ENCODE measurements around the gene DTNA.

The DTNA gene

DNA sequence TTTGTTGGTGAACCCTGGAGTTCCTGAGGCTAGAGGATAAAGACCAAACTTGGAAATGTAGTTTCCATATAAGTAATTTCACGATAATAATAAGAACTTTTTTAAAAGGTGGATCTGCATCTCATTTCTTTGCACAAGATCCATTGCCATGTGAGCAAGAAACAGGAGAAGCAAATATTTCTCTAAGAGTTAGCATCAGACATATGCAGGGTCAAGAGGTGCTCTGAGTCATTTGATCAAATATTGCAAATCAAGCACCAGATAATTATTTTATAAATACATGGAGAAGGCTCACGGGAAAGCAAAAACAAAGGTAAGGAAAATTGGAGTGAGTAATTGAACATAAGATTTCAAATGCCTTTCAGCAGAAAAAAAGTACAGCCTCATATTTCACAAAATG lies 118.0 kb downstream of the DTNA start:
- no peak for DNase-seq (ENCODE audit: low read depth)
- TF ChIP-seq, protein P1, sequence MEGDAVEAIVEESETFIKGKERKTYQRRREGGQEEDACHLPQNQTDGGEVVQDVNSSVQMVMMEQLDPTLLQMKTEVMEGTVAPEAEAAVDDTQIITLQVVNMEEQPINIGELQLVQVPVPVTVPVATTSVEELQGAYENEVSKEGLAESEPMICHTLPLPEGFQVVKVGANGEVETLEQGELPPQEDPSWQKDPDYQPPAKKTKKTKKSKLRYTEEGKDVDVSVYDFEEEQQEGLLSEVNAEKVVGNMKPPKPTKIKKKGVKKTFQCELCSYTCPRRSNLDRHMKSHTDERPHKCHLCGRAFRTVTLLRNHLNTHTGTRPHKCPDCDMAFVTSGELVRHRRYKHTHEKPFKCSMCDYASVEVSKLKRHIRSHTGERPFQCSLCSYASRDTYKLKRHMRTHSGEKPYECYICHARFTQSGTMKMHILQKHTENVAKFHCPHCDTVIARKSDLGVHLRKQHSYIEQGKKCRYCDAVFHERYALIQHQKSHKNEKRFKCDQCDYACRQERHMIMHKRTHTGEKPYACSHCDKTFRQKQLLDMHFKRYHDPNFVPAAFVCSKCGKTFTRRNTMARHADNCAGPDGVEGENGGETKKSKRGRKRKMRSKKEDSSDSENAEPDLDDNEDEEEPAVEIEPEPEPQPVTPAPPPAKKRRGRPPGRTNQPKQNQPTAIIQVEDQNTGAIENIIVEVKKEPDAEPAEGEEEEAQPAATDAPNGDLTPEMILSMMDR (IDR thresholded peaks at IDR 0.05; ENCODE audit: low read depth, low read length, missing control alignments) = no peak
- H3K4me3 ChIP-seq (ENCODE audit: low read depth, low read length) = no peak overlapping the region

DNA sequence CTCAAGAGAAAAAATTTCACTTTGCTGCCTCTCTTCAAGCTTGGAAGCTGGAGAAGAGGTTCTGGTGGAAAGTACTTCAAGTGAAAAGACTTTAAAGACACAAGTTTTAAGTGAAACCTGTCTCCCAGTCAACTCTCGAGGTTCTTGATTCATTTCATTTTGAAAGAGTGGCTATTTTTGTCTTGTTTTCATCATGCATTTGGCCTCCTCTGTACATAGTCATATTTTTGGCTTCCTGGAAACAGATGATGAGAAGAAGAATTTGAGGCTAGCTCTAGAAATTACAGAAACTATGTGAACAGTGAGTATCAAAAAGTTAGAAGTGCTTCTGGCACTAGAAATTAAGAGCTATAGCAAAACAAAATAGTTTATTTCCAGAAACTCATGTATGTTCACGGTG lies 124.8 kb downstream of the DTNA start:
- DNase-seq (ENCODE audit: low read depth) = no peak
- no peak overlapping the region for H3K4me3 ChIP-seq (ENCODE audit: low read depth, low read length)
- TF ChIP-seq, protein P1 (IDR thresholded peaks at IDR 0.05; ENCODE audit: low read depth, low read length, missing control alignments) = no peak

DNA sequence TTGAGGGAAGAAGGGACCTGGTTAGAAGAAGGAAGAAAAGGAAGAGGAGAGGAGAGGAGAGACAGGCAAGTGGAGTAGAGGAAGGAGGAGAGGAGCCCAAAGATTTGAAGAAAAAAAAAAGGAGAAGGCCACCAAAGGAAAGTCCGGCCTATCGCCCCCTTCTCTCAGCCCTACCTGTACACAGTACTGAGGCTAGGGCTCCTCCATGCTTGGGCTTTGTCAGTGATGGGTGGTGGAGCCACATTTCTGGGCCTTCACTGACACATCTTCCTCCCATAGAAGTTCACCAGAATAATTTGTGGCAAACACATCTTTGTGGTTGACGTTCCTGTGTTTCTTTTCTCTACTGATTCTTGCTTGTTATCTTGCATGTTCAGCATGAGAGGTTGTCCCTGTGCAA lies 125.4 kb downstream of the DTNA start:
- no peak overlapping the region for H3K4me3 ChIP-seq (ENCODE audit: low read depth, low read length)
- no peak for DNase-seq (ENCODE audit: low read depth)
- TF ChIP-seq, protein P1 (IDR thresholded peaks at IDR 0.05; ENCODE audit: low read depth, low read length, missing control alignments) = no peak

DNA sequence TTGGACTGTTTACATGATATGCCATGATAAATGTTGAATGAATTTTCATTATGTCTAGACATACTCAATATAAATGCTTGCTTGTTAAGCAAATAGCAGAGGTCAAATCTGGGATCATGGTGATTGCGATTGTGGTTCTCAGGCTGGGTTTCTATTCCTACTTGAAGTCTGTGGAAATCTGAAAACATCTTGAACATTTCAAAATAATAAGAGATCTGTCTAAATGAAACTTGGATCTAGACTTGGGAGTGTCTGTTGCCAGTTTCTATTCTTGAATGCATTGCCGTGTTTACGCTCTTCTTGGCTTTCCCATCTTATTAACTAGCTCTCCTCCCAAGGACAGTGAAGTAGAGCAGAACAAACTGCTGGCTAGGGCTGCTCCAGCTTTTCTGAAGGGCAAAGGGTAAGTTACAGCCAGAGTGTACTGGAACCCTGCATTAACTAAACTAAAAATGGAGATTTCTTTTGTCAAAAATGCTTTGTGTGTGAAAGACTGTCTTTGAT lies 127.7 kb downstream of the DTNA start:
- DNase-seq (ENCODE audit: low read depth) = no peak
- H3K4me3 ChIP-seq (ENCODE audit: low read depth, low read length) = no peak overlapping the region
- TF ChIP-seq, protein P1 (IDR thresholded peaks at IDR 0.05; ENCODE audit: low read depth, low read length, missing control alignments) = no peak

DNA sequence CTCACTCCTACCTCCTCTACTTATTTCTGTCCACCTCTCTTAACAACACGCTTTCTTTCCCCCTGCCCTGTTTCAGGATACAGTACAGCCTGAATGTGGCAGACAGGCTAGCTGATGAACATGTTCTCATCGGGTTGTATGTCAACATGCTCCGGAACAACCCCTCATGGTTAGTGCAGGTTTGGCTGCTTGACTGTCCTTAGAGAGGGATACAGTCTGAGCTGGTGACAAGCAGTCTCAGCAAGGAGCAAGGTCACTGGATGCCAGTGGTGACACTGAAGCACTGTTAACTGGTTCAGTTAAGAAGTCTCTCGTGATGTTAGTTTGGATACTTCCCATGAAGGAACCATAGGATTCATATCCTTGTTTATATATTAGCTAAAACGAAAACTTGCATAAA lies 128.6 kb downstream of the DTNA start:
- DNase-seq (ENCODE audit: low read depth) = no peak
- H3K4me3 ChIP-seq (ENCODE audit: low read depth, low read length) = no peak overlapping the region
- TF ChIP-seq, protein P1 (IDR thresholded peaks at IDR 0.05; ENCODE audit: low read depth, low read length, missing control alignments) = no peak

DNA sequence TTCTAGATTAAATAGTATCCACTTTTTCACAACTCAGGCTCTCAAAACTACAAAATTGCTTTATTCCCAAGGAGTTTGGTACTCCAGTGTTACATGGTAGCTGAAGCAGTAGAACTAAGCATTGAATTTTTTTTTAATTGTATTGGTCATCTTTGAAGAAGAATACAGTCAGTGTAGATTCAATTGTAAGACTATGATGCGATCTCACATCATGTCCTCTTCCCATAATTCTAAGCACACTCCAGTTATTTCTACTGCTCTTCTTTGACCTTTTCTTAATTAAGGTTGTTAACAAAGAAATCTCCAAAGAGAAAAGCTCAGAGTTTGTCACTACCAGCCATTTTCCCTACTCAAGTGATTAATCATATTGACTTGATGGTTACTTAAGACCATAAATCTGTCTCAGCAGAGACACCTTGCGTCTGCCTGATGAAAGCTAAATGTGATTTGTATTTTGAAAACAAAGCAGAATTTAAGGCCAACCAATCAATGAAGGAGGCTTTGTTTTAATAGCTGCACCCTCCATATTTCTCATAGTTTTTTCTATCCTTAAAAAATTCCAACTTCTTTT lies 130.2 kb downstream of the DTNA start:
- no peak overlapping the region for H3K4me3 ChIP-seq (ENCODE audit: low read depth, low read length)
- no peak for DNase-seq (ENCODE audit: low read depth)
- TF ChIP-seq, protein P1 (IDR thresholded peaks at IDR 0.05; ENCODE audit: low read depth, low read length, missing control alignments) = no peak

DNA sequence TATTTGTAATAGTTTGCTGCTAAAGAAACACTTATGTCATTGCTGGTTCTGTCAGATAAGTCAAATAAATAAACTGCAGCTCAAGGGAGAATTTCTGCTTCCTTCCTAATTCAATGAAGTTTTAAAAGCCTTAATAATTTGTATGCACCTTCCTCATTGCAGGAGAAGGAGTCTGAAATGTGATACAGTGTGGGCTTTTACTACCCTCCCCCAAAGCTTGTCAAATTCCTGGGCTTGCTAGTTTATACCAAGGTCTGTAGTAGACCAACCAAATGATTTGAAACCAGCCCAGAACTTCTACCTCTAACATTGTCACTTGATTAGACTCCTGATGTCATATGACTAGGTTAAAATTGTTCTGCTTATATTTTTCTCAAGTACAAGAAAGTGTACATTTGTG lies 131.8 kb downstream of the DTNA start:
- H3K4me3 ChIP-seq (ENCODE audit: low read depth, low read length) = no peak overlapping the region
- no peak for DNase-seq (ENCODE audit: low read depth)
- TF ChIP-seq, protein P1 (IDR thresholded peaks at IDR 0.05; ENCODE audit: low read depth, low read length, missing control alignments) = no peak

Measured in GM12864 (cell line).